ENCODE data around the gene CLEC16A.

- no peak for TF ChIP-seq ZNF232 (CRISPR knock-in tag; IDR thresholded peaks at IDR 0.05)
- TF ChIP-seq CBX2 (IDR thresholded peaks at IDR 0.05; ENCODE audit: insufficient read depth, low read length, poor library complexity, severe bottlenecking): no peak
- no peak for TF ChIP-seq MIER1 (IDR thresholded peaks at IDR 0.05; ENCODE audit: low read depth)
- no peak for TF ChIP-seq ZHX1 (conservative IDR thresholded peaks at IDR 0.05; ENCODE audit: low read length)
- TF ChIP-seq NELFE (IDR thresholded peaks at IDR 0.05; ENCODE audit: insufficient read depth, insufficient read length): no peak
- TF ChIP-seq JUN (IDR thresholded peaks at IDR 0.05; ENCODE audit: borderline replicate concordance, low read depth, low read length): no peak
- TF ChIP-seq JUN (CRISPR knock-in tag; IDR thresholded peaks at IDR 0.05; ENCODE audit: borderline replicate concordance): no peak
- TF ChIP-seq CTCF (IDR thresholded peaks at IDR 0.05 in 2 of 3, conservative IDR thresholded peaks at IDR 0.05 in 1 of 3; ENCODE audit: insufficient read depth in 2 of 3, low read depth in 1 of 3, low read length in 3 of 3): no peak
- no peak for TF ChIP-seq SP2 (IDR thresholded peaks at IDR 0.05; ENCODE audit: extremely low read depth, low read depth, low read length, poor library complexity, severe bottlenecking)
Measured at GRCh38 chr16:11109566-11109965, 165.2 kb downstream of the CLEC16A start.

All from K562 (cell line).